Vagina (tissue), 2 donors: ENCODE results near the gene NRXN3. TPM values are rescaled to one million over a fixed set of nuclear protein-coding genes. Genes with fewer than 3 reads are reported as not detected.
"Not testable (repeated sequence)": the region's sequence is repeated elsewhere in the genome, so short reads cannot be mapped to it uniquely, and the experiment has no call there.

Experiments
- DNase-seq, 2 donors: peaks; one replicate each; pipeline ENCODE4 v3.0.0-alpha.2; 2017; ENCODE audit errors: extremely low spot score in 2 of 2
- H3K27ac ChIP-seq: fragments of 200-600 bp; sonication (generic); one replicate; pipeline ENCODE4 v1.5.1; 2019
- H3K27me3 ChIP-seq: fragments of 200-600 bp; sonication (generic); one replicate; pipeline ENCODE4 v1.5.1; 2019
- H3K36me3 ChIP-seq, 2 donors: fragments of 200-600 bp; sonication (generic); one replicate each; pipeline ENCODE4 v1.5.1; 2017 to 2019
- H3K4me1 ChIP-seq: fragments of 200-600 bp; sonication (generic); one replicate; pipeline ENCODE4 v1.5.1; 2019
- H3K4me3 ChIP-seq, 2 donors: fragments of 200-600 bp; sonication (generic); 1 replicate in 1 of 2; 2 replicates in 1 of 2; pipeline ENCODE4 v1.5.1; 2016 to 2019
- H3K9me3 ChIP-seq: fragments of 200-600 bp; sonication (generic); one replicate; pipeline ENCODE4 v1.5.1; 2019
- CTCF ChIP-seq, 3 experiments: fragments of 450-650 bp in 2 of 3; fragments of 200-600 bp in 1 of 3; sonication (generic) in 1 of 3; IDR thresholded peaks; one replicate each; pipeline ENCODE4 v1.5.1; 2017 to 2019; ENCODE audit warnings: antibody characterized with exemption in 3 of 3, mild to moderate bottlenecking in 2 of 3, moderate library complexity in 2 of 3
- POLR2A ChIP-seq, 2 donors: fragments of 450-650 bp; IDR thresholded peaks; one replicate each; pipeline ENCODE4 v1.6.1; 2017; ENCODE audit warnings: antibody characterized with exemption in 2 of 2, mild to moderate bottlenecking in 2 of 2, moderate library complexity in 2 of 2
- POLR2AphosphoS5 ChIP-seq, 2 donors: sonication (generic); formaldehyde crosslinking; IDR thresholded peaks; one replicate each; pipeline ENCODE4 v1.9.0; 2017; ENCODE audit warnings: antibody characterized with exemption in 2 of 2, mild to moderate bottlenecking in 2 of 2, low read depth in 1 of 2; ENCODE audit not compliant: insufficient read depth in 1 of 2
- intact Hi-C: fragments of 100-400 bp; cut with DNase I; formaldehyde crosslinking; loops from one replicate; pipeline ENCODE4 v1.15.1; 2023
- total RNA-seq: library from RNA; depleted of rRNA; stranded (reverse); fragments of >200 nt; gene quantifications from one replicate; pipeline ENCODE4 v1.2.3, GENCODE V29; 2016

NRXN3 gene
- total RNA-seq, 1 donor from 2014 or later = 4.7 TPM

GRCh38 chr14:79767251-79767650 is 1597.1 kb downstream of the NRXN3 start:
- TF ChIP-seq CTCF (IDR thresholded peaks at IDR 0.05) = no peak
- no peak for TF ChIP-seq POLR2AphosphoS5 (IDR thresholded peaks at IDR 0.05; ENCODE audit: insufficient read depth in 1 of 2, low read depth in 1 of 2)
- no peak for TF ChIP-seq POLR2A (IDR thresholded peaks at IDR 0.05)
- Histone ChIP-seq H3K4me1 (no peaks in the 10 kb centered on the region), H3K4me3 (no peak overlapping the region), H3K27ac (no peak overlapping the region), H3K27me3 (no peaks in the 10 kb centered on the region), H3K36me3 (no peaks in the 10 kb centered on the region), H3K9me3 (no peaks in the 10 kb centered on the region)
- DNase-seq = no peak
- intact Hi-C loops = no loop called here

- H3K27ac ChIP-seq, intact Hi-C loops, H3K9me3 ChIP-seq, H3K27me3 ChIP-seq, DNase-seq, H3K4me1 ChIP-seq, H3K4me3 ChIP-seq, H3K36me3 ChIP-seq: not testable (repeated sequence)
Observed at GRCh38 chr14:79767721-79768120, 1597.5 kb downstream of the NRXN3 start.

- intact Hi-C loops = no loop called here
- Histone ChIP-seq H3K27me3 (no peaks in the 10 kb centered on the region), H3K36me3 (no peaks in the 10 kb centered on the region)
Observed at GRCh38 chr14:79781882-79782281, 1611.7 kb downstream of the NRXN3 start.

GRCh38 chr14:79783041-79783440 is 1612.9 kb downstream of the NRXN3 start:
- no peak for DNase-seq
- Histone ChIP-seq H3K4me3 (no peak overlapping the region), H3K36me3 (no peaks in the 10 kb centered on the region), H3K27ac (no peak overlapping the region), H3K4me1 (no peaks in the 10 kb centered on the region), H3K9me3 (no peaks in the 10 kb centered on the region), H3K27me3 (no peaks in the 10 kb centered on the region)
- no peak for TF ChIP-seq CTCF (IDR thresholded peaks at IDR 0.05)
- no peak for TF ChIP-seq POLR2A (IDR thresholded peaks at IDR 0.05)
- no peak for TF ChIP-seq POLR2AphosphoS5 (IDR thresholded peaks at IDR 0.05; ENCODE audit: insufficient read depth in 1 of 2, low read depth in 1 of 2)
- intact Hi-C loops = no loop called here

More at GRCh38 chr14:79781882-79782281, 1611.7 kb downstream of the NRXN3 start:
- TF ChIP-seq POLR2AphosphoS5 (IDR thresholded peaks at IDR 0.05; ENCODE audit: insufficient read depth in 1 of 2, low read depth in 1 of 2) (no peak), CTCF (IDR thresholded peaks at IDR 0.05) (no peak), POLR2A (IDR thresholded peaks at IDR 0.05) (no peak)
- no peaks in the 10 kb centered on the region for H3K4me1 ChIP-seq
- DNase-seq = no peak
- no peaks in the 10 kb centered on the region for H3K9me3 ChIP-seq
- no peak overlapping the region for H3K4me3 ChIP-seq
- no peak overlapping the region for H3K27ac ChIP-seq

- no peaks in the 10 kb centered on the region for H3K4me1 ChIP-seq
- DNase-seq = no peak
- TF ChIP-seq POLR2A (IDR thresholded peaks at IDR 0.05) (no peak), POLR2AphosphoS5 (IDR thresholded peaks at IDR 0.05; ENCODE audit: insufficient read depth in 1 of 2, low read depth in 1 of 2) (no peak), CTCF (IDR thresholded peaks at IDR 0.05) (no peak)
- no peak overlapping the region for H3K4me3 ChIP-seq
- no peaks in the 10 kb centered on the region for H3K27me3 ChIP-seq
- no peaks in the 10 kb centered on the region for H3K9me3 ChIP-seq
- H3K36me3 ChIP-seq = no peaks in the 10 kb centered on the region
- H3K27ac ChIP-seq = no peak overlapping the region
- intact Hi-C loops = no loop called here
Observed at GRCh38 chr14:79786522-79786921, 1616.3 kb downstream of the NRXN3 start.

GRCh38 chr14:79788346-79788745 is 1618.2 kb downstream of the NRXN3 start:
- Histone ChIP-seq H3K27ac (no peak overlapping the region), H3K36me3 (no peaks in the 10 kb centered on the region), H3K4me1 (no peaks in the 10 kb centered on the region), H3K4me3 (no peak overlapping the region), H3K9me3 (no peaks in the 10 kb centered on the region), H3K27me3 (no peaks in the 10 kb centered on the region)
- no peak for DNase-seq
- TF ChIP-seq POLR2A (IDR thresholded peaks at IDR 0.05) = no peak
- TF ChIP-seq CTCF (IDR thresholded peaks at IDR 0.05) = no peak
- no peak for TF ChIP-seq POLR2AphosphoS5 (IDR thresholded peaks at IDR 0.05; ENCODE audit: insufficient read depth in 1 of 2, low read depth in 1 of 2)
- intact Hi-C loops = no loop called here
